Panc1 (cell line): ENCODE results near the gene IQCH.

Experiments used
- TCF7L2 ChIP-seq: IDR thresholded peaks from 2 replicates; pipeline ENCODE4 v1.6.1; 2011; ENCODE audit warnings: mild to moderate bottlenecking, low read depth, low read length, inconsistent platforms
- TF ChIP-seq, protein P1 (sequence below): fragments of 450-650 bp; IDR thresholded peaks from 2 replicates; pipeline ENCODE4 v1.5.1; 2017; ENCODE audit warnings: mild to moderate bottlenecking

DNA sequence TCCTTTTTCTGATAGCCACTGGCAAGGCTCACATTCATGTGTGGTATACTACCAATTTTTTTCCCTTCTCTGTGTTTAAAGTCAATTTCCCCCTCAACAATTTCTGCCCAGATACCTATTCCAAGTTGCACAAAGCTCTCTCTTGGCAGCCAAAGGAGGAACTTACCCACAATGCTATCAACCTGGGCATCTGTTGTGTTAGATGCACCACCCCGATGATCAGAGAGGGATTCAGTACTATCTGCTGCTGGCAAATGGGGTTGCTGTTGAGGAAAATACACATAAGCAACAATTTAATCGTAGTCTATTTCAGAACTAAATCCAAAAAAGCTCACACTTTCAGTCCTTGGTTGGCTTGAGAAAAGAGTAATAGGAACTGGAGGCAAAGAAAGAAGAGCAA is 46.2 kb upstream of the IQCH start:
- TF ChIP-seq, protein P1, sequence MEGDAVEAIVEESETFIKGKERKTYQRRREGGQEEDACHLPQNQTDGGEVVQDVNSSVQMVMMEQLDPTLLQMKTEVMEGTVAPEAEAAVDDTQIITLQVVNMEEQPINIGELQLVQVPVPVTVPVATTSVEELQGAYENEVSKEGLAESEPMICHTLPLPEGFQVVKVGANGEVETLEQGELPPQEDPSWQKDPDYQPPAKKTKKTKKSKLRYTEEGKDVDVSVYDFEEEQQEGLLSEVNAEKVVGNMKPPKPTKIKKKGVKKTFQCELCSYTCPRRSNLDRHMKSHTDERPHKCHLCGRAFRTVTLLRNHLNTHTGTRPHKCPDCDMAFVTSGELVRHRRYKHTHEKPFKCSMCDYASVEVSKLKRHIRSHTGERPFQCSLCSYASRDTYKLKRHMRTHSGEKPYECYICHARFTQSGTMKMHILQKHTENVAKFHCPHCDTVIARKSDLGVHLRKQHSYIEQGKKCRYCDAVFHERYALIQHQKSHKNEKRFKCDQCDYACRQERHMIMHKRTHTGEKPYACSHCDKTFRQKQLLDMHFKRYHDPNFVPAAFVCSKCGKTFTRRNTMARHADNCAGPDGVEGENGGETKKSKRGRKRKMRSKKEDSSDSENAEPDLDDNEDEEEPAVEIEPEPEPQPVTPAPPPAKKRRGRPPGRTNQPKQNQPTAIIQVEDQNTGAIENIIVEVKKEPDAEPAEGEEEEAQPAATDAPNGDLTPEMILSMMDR: no peak
- no peak for TF ChIP-seq TCF7L2
